Stomach (tissue), 4 donors: ENCODE results near the gene TIMM8B.

Experiments used
- EP300 ChIP-seq: sonication (generic); formaldehyde crosslinking; IDR thresholded peaks from one replicate; pipeline ENCODE4 v1.6.1; 2017; ENCODE audit warnings: antibody characterized with exemption
- POLR2A ChIP-seq, 4 donors: fragments of 450-650 bp; IDR thresholded peaks; one replicate each; pipeline ENCODE4 v1.6.1; 2016; ENCODE audit warnings: antibody characterized with exemption in 4 of 4, control low read depth in 2 of 4, mild to moderate bottlenecking in 1 of 4, moderate library complexity in 1 of 4
- TF ChIP-seq, protein P1 (sequence below), 7 experiments: fragments of 450-650 bp in 4 of 7; fragments of 200-600 bp in 3 of 7; sonication (generic) in 3 of 7; IDR thresholded peaks; one replicate each; pipeline ENCODE4 v1.5.1; 2016 to 2019; ENCODE audit warnings: antibody characterized with exemption in 7 of 7, control low read depth in 2 of 7, mild to moderate bottlenecking in 1 of 7

DNA sequence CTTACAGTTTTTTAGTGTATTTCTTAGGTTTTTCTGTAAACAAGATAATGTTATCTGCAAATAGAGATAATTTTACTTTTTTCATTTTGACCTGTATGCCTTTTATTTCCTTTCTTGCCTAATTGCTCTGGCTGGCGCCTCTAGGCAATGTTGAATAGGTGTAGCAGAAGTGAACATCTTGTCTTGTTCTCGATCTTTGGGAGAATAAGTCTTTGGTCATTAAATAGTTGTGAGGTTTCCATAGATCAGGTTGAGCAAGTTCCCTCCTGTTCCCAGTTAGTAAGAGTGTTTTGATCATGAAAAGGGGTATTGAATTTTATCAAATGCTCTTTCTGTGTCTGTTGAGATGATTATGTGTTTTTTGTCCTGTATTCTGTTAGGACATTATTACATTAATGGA is 36.8 kb downstream of the TIMM8B start:
- TF ChIP-seq, protein P1, sequence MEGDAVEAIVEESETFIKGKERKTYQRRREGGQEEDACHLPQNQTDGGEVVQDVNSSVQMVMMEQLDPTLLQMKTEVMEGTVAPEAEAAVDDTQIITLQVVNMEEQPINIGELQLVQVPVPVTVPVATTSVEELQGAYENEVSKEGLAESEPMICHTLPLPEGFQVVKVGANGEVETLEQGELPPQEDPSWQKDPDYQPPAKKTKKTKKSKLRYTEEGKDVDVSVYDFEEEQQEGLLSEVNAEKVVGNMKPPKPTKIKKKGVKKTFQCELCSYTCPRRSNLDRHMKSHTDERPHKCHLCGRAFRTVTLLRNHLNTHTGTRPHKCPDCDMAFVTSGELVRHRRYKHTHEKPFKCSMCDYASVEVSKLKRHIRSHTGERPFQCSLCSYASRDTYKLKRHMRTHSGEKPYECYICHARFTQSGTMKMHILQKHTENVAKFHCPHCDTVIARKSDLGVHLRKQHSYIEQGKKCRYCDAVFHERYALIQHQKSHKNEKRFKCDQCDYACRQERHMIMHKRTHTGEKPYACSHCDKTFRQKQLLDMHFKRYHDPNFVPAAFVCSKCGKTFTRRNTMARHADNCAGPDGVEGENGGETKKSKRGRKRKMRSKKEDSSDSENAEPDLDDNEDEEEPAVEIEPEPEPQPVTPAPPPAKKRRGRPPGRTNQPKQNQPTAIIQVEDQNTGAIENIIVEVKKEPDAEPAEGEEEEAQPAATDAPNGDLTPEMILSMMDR (IDR thresholded peaks at IDR 0.05): no peak
- TF ChIP-seq POLR2A (IDR thresholded peaks at IDR 0.05) (no peak), EP300 (no peak)
